ENCODE measurements around the gene CCDC47.
A peak's percentile ranks its signal among the peaks of the same experiment; 100 is the strongest.

CCDC47 gene

DNA sequence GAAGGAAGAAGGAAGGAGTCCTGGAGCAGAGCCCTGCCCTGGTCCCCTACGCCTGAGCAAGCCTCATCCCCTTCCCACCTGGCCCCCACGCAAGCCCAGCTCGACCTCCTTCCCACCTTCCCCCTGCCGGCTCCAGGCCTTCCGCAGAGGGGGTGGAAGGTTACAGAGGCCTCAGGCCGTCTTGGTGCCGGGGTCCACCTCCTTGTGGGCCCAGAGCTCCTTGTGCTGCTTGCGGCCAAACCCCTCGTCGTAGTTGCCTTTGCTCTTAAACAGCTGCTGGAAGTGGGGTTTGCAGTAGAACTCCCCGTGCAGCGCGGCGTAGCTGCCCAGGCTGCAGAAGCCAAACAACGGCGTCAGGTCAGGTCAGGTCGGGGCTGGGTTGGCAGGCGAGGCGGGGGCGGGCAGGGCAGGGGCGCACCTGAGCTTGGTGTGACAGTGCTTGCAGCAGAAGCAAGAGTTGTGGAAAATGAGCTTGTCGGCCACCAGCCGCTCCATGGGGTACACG is 75.0 kb downstream of the CCDC47 start:
- DNase-seq (ENCODE audit: low read depth in 2 of 2) = peak in 1 of 2 donors; percentile 32

DNA sequence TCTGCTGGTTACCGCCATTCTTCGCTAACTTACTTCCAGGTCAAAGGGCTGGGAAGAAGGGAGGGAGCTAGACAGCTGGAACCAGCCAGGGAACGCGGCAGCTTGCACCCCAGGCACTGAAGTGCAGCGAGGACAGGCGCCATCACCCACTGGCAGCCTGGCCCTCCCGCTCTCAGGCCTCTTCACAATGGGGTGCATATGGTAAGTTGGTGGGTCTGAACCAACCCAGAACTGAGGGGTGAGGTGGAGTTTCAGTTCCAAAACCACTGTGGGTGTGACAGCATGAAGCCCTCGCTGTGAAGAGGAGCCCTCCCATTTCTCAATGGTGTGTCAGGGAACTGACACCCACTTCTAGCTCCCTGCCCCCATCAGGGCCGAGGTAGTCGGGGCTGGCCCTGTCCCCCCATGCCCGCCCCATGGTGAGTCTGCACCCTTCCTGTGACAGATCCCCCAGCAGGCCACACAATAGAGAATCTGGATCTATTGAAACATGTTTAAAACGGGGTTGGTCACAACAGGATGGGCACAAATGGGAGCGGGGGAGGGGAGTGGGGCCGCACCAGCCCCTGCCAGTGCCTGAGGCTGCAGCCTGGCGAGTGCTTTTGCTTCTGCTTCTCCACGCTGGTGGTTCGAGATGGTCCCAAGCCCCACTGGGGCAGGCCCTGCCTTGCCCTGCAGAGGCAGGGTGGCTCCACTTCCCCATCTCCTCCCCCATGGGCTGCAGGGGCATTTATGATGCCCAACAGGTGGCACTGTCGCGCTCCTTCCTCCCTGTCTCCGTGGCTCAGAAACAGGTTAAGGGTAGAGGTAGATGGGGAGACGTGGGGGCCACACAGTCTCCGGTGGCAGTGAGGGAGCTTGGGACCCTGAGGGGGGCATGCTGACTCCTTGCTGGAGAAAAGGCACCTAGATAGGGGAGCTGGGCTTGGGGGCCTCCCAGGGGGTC is 75.8 kb downstream of the CCDC47 start:
- DNase-seq (ENCODE audit: low read depth in 2 of 2) = peak; percentile 65 to 68

DNA sequence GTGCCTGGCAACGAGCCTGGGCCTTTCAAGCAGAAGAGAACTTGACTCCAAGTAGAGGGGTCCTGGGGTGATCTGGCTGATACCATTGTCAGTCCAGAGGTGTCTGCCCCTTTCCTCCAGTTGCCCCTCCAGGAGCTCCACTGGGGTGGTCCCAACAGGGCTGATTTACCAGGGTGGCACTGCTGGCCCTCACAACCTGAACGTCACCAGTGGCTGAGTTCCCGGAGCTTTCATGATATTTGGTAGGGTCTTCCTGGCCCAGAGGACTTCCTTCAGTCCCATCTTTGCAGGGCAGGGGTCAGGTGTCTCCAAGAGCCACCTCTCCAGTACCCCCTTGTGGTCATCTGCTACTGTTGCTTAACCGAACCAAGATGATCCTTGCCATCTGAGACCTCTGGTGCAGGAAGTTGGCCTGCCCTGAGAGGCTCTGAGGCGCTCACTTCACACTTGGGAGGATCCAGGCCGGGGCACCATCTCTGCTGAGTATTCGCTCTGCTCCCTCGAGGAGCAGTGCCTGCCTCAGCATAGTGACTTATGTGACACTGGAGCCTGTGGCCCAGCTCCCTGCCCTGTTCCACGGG is 76.9 kb downstream of the CCDC47 start:
- no peak for DNase-seq (ENCODE audit: low read depth in 2 of 2)

DNA sequence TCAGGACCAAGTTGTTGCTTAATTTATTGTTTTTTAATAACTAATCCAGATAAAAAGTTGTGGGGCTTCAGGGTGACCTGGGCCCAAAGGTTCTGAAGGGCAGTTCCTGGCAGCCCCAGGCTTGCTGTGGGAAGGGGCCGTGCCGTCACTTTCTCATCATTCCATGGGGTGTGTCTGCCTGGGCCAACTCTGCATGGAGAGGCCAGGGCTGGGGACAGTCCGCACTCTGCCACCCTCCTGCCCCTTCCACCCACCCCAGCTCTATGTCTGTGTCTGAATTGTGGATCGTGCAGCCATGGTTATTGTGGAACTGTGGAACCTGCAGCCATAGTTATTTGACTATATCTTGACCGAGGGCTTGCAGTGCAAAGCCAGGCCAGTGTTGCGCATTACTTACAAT is 77.5 kb downstream of the CCDC47 start:
- DNase-seq (ENCODE audit: low read depth in 2 of 2) = no peak

Data from stimulated activated CD4-positive, alpha-beta T cell treated with anti-CD3 and anti-CD28 coated beads, Interleukin-1b, Interleukin-23, amount 100 ng/mL, for 4 hours (primary cell).